H1 (cell line): ENCODE data around the gene ARHGAP32. TPM values are rescaled to one million over a fixed set of nuclear protein-coding genes. Genes with fewer than 3 reads are reported as not detected.

Source experiments
- MAFK ChIP-seq: IDR thresholded peaks from 2 replicates; pipeline ENCODE4 v1.6.1; 2012; ENCODE audit warnings: low read depth, mild to moderate bottlenecking, improper control_type of control experiment, low read length
- polyA plus RNA-seq, 7 experiments: library from polyadenylated mRNA; depleted of rRNA in 3 of 7; stranded (reverse) in 5 of 7; unstranded in 2 of 7; fragments of >200 nt in 5 of 7; fragments of 200-250 nt in 2 of 7; gene quantifications; 1 replicate in 5 of 7; 2 replicates in 1 of 7; 4 replicates in 1 of 7; pipeline versions ENCODE4 v1.2.1 to v1.2.3, GENCODE V29; 2011 to 2013; ENCODE audit warnings: missing spikeins in 2 of 7, mixed read lengths in 2 of 7
- total RNA-seq: library from RNA; stranded (reverse); fragmentation: NEBNext Ultra II Directional; extraction: Animal tissue kit (Norgen Biotek cat#: 25700); gene quantifications from 2 replicates; pipeline ENCODE4 v1.2.1, GENCODE V29; 2021

The ARHGAP32 gene
- total and polyA plus RNA-seq, 2 of the 8 experiments (the other 6 are each of a cell fraction or from before 2014, with no cell fraction given), result 13.7 to 30.0 TPM

DNA sequence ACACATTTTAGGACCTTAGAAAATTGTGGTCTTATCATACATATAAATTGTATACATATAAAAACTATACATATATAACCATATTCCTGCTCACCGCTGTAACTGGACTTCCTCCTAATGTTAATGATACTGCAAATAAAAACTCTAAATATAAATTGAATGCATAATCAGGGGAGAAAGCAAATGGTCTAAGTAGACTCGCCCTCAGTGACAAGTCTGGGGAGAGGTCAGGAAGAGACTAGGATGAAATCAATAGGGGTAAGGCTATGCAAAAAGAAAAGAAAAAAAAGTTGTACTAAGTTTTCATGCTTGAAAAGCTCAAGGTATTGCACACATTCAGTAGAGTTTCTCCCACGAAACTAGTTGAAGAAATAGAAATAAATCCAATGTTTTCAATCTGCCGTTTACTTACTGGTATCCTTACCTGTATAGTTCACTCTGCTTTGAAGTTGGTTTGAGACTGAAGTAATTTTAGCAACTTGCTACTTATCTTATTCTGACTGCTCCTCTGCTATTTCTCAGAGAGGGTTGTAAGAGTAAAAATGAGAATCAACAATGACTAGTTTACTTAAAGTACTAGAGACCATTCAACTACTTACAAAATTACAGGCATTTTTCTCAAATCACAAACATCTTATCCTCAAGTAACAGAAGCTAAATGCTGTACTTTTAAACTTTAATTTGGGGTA is 12.2 kb upstream of the ARHGAP32 start (continued):
- no peak for TF ChIP-seq MAFK
